Stomach smooth muscle (tissue), 2 donors: ENCODE measurements around the gene OPA1.

ENCODE experiments used
- H3K27ac ChIP-seq: one replicate; pipeline ENCODE4 v1.7.0; 2013; ENCODE audit warnings: mild to moderate bottlenecking, low read length, inconsistent platforms
- H3K27me3 ChIP-seq, 2 donors: one replicate each; pipeline ENCODE4 v1.7.0; 2013; ENCODE audit warnings: low read length in 2 of 2; ENCODE audit not compliant: insufficient read depth in 2 of 2, control insufficient read depth in 1 of 2
- H3K36me3 ChIP-seq, 2 donors: one replicate each; pipeline ENCODE4 v1.7.0; 2013; ENCODE audit warnings: low read length in 2 of 2; ENCODE audit not compliant: control insufficient read depth in 2 of 2, insufficient read depth in 2 of 2
- H3K4me1 ChIP-seq: one replicate; pipeline ENCODE4 v1.7.0; 2013; ENCODE audit warnings: low read length; ENCODE audit not compliant: control insufficient read depth, insufficient read depth
- H3K4me3 ChIP-seq, 2 donors: one replicate each; pipeline ENCODE4 v1.7.0; 2013; ENCODE audit warnings: low read length in 2 of 2
- H3K9ac ChIP-seq, 2 donors: one replicate each; pipeline ENCODE4 v1.7.0; 2013; ENCODE audit warnings: low read length in 2 of 2, mild to moderate bottlenecking in 1 of 2
- H3K9me3 ChIP-seq, 2 donors: one replicate each; pipeline ENCODE4 v1.7.0; 2013; ENCODE audit warnings: low read length in 2 of 2; ENCODE audit not compliant: control insufficient read depth in 2 of 2
- donor health status: healthy.
- donor health status: Pancreatic carcinoma.

The OPA1 gene, protein sequence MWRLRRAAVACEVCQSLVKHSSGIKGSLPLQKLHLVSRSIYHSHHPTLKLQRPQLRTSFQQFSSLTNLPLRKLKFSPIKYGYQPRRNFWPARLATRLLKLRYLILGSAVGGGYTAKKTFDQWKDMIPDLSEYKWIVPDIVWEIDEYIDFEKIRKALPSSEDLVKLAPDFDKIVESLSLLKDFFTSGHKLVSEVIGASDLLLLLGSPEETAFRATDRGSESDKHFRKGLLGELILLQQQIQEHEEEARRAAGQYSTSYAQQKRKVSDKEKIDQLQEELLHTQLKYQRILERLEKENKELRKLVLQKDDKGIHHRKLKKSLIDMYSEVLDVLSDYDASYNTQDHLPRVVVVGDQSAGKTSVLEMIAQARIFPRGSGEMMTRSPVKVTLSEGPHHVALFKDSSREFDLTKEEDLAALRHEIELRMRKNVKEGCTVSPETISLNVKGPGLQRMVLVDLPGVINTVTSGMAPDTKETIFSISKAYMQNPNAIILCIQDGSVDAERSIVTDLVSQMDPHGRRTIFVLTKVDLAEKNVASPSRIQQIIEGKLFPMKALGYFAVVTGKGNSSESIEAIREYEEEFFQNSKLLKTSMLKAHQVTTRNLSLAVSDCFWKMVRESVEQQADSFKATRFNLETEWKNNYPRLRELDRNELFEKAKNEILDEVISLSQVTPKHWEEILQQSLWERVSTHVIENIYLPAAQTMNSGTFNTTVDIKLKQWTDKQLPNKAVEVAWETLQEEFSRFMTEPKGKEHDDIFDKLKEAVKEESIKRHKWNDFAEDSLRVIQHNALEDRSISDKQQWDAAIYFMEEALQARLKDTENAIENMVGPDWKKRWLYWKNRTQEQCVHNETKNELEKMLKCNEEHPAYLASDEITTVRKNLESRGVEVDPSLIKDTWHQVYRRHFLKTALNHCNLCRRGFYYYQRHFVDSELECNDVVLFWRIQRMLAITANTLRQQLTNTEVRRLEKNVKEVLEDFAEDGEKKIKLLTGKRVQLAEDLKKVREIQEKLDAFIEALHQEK

DNA sequence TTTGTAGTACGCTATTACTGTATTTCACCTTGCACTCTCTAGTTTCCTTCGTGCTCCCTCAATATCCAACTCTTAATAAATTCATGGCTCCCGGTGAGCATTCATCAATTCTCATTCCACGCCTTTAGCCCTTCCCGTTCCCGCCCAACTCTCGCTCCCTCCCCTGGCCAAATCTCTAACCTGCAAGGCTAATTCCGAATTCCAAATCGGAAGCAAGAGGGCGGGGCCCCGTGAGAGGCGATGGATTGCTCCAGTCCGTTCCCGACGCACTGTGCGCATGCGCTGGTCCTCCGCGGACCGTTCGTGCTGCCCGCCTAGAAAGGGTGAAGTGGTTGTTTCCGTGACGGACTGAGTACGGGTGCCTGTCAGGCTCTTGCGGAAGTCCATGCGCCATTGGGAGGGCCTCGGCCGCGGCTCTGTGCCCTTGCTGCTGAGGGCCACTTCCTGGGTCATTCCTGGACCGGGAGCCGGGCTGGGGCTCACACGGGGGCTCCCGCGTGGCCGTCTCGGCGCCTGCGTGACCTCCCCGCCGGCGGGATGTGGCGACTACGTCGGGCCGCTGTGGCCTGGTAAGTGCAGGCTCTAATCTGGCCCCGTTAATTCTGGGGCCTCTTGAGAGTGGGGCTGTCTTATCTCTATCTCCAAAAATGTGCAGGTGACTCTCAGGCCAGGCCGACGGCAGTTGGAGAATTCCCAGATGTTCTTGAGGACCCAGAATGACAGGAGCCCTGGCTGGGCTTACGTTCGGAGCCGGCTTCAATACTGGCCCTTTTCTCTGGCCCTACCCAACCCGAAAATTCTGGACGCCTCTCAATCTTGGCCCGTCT lies at the start of gene OPA1:
OPA1 (plus strand) TSS at position 368 of the 827 bp plus-strand sequence; CDS start at position 538, 170 bp downstream.
- H3K4me1 ChIP-seq, result peaks cover 16% of the 10 kb centered on the region
- H3K9ac ChIP-seq, result peak within 1 kb of the TSS; percentile 91 to 99
- H3K9me3 ChIP-seq, result no peaks in the 10 kb centered on the region
- H3K27me3 ChIP-seq, result no peaks in the 10 kb centered on the region
- peak within 1 kb of the TSS; percentile 76 to 98 for H3K4me3 ChIP-seq
- peak within 1 kb of the TSS; percentile 85 for H3K27ac ChIP-seq
- H3K36me3 ChIP-seq, result peaks cover 3 to 6% of the 10 kb centered on the region in 2 donors

DNA sequence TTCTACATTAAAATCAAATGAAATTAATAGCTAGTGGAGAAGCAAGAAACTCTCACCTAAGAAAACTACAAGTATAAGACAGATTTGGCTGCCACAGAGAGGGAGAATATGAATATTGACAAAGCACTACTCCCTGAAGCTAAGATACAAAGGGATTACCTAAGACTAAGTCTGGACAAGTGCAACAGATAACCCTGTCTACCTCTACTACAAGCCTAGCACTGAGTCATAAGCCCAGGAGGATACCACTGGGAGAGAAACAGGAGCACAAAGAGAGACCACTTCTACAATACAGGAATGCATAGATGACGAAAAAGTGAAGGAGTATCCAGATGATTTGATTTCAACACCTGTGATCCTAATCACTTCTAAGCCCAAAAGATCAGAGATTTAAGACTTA lies 48.7 kb upstream of the OPA1 start:
- Histone ChIP-seq H3K4me3 (no peak overlapping the region), H3K9me3 (peaks cover 0 to 2% of the 10 kb centered on the region in 2 donors), H3K27ac (no peak overlapping the region), H3K36me3 (no peaks in the 10 kb centered on the region), H3K9ac (no peak overlapping the region), H3K27me3 (no peaks in the 10 kb centered on the region), H3K4me1 (no peaks in the 10 kb centered on the region)

DNA sequence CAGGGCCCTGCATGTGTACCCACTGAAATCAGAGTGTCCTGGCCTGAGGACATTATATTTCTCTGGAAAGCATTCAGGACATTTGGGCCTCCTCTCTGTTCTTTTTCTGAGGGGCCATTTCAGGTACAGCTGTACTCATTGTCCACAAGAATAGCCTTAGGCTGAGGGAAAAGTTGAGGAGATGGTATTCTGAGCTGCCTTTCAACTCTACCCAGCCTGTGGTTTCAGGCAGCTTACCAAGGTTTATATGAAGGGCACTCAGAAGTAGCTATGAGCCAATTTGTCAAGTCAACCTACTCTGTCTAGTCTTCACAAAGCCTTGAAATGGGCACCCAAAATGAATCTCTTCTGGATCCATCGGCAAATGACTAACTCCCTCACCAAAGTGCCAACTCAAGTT lies 47.7 kb upstream of the OPA1 start:
- H3K9me3 ChIP-seq, result peaks cover 0 to 2% of the 10 kb centered on the region in 2 donors
- H3K27ac ChIP-seq, result no peak overlapping the region
- H3K4me1 ChIP-seq, result no peaks in the 10 kb centered on the region
- no peaks in the 10 kb centered on the region for H3K36me3 ChIP-seq
- no peak overlapping the region for H3K4me3 ChIP-seq
- no peak overlapping the region for H3K9ac ChIP-seq
- H3K27me3 ChIP-seq, result no peaks in the 10 kb centered on the region

DNA sequence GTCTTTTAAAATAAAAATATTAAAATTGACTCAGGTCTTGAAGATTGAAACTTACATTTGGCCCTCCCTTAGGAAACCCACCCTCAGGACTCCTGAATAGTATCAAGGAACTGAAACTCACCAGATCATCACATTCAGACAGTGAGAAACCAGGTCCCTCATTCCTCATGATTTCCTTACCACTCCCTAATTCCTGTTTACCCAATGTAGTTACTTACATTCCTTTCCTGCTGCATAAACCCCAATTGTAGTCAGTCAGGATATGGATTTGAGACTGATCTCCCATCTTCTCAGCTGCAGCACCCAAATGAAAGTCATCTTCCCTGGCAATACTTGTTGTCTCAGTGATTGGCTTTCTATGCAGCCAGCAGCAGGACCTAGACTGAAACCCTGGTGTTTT lies 46.9 kb upstream of the OPA1 start:
- H3K9me3 ChIP-seq, result peaks cover 0 to 2% of the 10 kb centered on the region in 2 donors
- no peaks in the 10 kb centered on the region for H3K4me1 ChIP-seq
- no peak overlapping the region for H3K4me3 ChIP-seq
- H3K9ac ChIP-seq, result no peak overlapping the region
- no peak overlapping the region for H3K27ac ChIP-seq
- no peaks in the 10 kb centered on the region for H3K36me3 ChIP-seq
- no peaks in the 10 kb centered on the region for H3K27me3 ChIP-seq

DNA sequence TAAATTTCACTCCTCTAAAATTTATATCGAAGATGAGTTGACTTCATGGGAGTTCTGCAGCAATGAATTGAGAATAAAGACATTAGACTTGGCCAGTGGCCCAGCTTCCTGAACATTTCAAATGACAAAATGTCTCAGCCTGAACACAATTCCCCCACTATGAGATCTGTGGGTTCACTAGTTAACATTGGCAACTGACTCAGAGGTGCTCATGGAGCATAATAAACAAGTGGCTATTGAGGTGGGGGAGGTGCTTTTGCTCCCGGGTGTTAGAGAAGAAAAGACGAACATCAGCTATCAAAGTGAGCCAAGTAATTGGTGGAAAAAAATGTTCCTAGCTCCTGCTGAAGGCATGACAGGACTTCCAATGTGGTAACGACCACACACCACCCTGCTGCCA lies 44.6 kb upstream of the OPA1 start:
- Histone ChIP-seq H3K27ac (no peak overlapping the region), H3K27me3 (no peaks in the 10 kb centered on the region), H3K9ac (no peak overlapping the region), H3K4me3 (no peak overlapping the region), H3K36me3 (no peaks in the 10 kb centered on the region), H3K9me3 (peaks cover 0 to 2% of the 10 kb centered on the region in 2 donors), H3K4me1 (no peaks in the 10 kb centered on the region)

DNA sequence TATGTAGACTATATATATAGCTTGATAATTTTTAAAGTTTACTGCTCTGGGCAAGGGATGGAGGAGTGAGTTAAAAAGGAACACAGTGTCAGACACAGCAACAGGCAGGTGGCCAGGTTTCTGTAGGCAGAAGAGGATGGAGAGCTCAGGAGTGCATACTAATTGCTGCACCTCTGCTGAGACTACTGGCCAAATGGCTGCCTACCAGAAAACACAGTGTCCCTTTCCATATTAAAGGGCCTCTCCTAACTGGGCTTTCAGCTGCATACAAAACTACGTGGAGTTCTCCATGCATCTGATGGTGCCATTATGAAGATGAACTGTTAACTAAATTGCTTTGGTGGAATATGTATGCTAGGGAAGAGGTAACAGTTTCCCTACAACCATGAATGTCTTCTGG lies 40.1 kb upstream of the OPA1 start:
- Histone ChIP-seq H3K27me3 (no peaks in the 10 kb centered on the region), H3K9ac (no peak overlapping the region), H3K4me3 (no peak overlapping the region), H3K9me3 (no peaks in the 10 kb centered on the region), H3K36me3 (no peaks in the 10 kb centered on the region), H3K27ac (no peak overlapping the region), H3K4me1 (no peaks in the 10 kb centered on the region)

DNA sequence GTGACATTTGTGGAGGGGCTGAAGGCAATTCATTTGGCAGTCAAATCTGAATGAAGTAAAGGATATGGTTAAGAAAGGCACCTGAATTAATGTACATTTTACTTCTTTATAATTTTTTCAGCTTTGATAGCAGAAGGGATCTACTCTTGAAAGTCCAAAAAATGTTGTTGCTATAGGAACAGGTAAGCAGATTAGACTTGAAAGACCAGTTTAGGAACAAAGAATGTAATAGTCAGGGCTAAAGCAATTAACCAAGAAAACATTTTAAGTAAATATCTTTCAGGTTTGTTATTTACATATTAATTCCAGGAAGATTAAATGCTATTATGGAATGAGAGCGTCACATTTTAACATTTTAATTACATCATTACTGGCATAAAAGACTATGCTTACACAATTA lies 39.4 kb upstream of the OPA1 start:
- Histone ChIP-seq H3K4me1 (no peaks in the 10 kb centered on the region), H3K4me3 (no peak overlapping the region), H3K27me3 (no peaks in the 10 kb centered on the region), H3K27ac (no peak overlapping the region), H3K36me3 (no peaks in the 10 kb centered on the region), H3K9me3 (no peaks in the 10 kb centered on the region), H3K9ac (no peak overlapping the region)

DNA sequence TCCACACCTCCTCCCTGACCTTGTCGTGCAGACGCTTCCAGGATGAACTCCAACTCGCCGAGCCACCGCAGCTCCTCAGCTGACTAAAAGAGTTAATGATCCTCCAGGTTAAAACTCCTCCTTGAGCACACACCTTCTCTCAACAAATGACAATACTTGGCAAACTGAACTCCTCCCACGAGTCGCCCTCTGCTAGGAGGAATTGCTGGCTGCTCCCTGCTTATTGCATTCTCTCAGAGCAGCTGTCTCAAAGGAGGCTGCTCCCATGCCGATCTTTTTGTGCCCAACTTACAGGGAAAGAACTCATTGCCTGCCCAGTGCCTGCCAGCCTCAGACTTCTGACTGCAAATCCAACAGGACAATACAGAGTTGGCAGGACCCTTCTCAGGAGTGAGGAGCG lies 38.2 kb upstream of the OPA1 start, which contains the start of gene ATP13A4:
ATP13A4 (minus strand) TSS at position 85 of the 400 bp plus-strand sequence. CDS start 96 bp downstream, outside the sequence.
- H3K27ac ChIP-seq, result no peak within 1 kb of the TSS
- no peak within 1 kb of the TSS for H3K4me3 ChIP-seq
- no peaks in the 10 kb centered on the region for H3K36me3 ChIP-seq
- H3K4me1 ChIP-seq, result no peaks in the 10 kb centered on the region
- no peaks in the 10 kb centered on the region for H3K27me3 ChIP-seq
- no peak within 1 kb of the TSS for H3K9ac ChIP-seq
- no peaks in the 10 kb centered on the region for H3K9me3 ChIP-seq

DNA sequence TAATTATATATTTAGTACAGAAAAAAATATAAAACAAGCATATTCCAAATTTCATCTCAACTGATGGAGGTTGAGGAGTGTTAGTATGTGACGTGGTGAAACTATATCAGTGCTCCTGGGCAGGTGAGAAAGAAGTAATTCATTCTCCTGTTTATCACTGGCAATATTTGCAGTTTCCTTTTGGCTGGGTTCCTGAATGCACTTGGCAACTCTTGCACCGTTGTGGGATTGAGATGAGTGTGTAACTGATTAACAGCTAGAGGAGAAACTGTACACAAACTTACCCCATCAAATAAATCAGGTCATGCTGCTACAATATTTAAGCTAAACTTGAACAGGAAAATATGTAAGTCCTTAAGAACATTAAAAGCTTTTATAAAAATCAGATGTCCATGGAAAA lies 36.2 kb upstream of the OPA1 start:
- Histone ChIP-seq H3K36me3 (no peaks in the 10 kb centered on the region), H3K4me1 (no peaks in the 10 kb centered on the region), H3K4me3 (no peak overlapping the region), H3K9me3 (no peaks in the 10 kb centered on the region), H3K9ac (no peak overlapping the region), H3K27ac (no peak overlapping the region), H3K27me3 (no peaks in the 10 kb centered on the region)

DNA sequence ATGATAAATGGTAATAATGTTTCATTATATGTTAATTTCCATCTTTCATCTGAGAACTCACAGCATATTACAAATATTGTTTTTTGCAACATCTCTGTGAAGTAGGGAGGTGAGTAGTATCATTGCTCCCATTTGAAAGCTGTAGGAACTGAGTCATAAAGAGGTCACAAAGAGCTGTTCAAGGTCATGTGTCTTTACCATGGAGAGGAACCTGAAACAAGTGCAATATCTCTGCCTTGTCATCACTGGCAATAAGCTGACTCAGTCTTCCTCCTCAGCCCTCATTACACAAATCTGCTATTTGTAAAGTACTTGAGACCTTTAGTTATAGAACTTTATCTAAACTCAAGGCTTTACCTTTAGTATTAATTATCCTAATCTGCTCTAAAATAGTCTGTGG lies 33.9 kb upstream of the OPA1 start:
- Histone ChIP-seq H3K27ac (no peak overlapping the region), H3K36me3 (no peaks in the 10 kb centered on the region), H3K9me3 (no peaks in the 10 kb centered on the region), H3K4me3 (no peak overlapping the region), H3K4me1 (no peaks in the 10 kb centered on the region), H3K27me3 (no peaks in the 10 kb centered on the region), H3K9ac (no peak overlapping the region)
